Caki2 (cell line): ENCODE results near the gene CTU2. TPM values are rescaled to one million over a fixed set of nuclear protein-coding genes. Genes with fewer than 3 reads are reported as not detected.
"Not testable (repeated sequence)": the region's sequence is repeated elsewhere in the genome, so short reads cannot be mapped to it uniquely, and the experiment has no call there.

ENCODE experiments used
- DNase-seq: peaks from one replicate; pipeline ENCODE4 v3.0.0-alpha.2; 2015; ENCODE audit warnings: low read depth
- in situ Hi-C: cut with HindIII; loops from 2 replicates; pipeline ENCODE4 v1.10.0; 2016; ENCODE audit warnings: low sequenced_read_pairs, low pct_unique_long_range_greater_than_20kb, mixed read lengths
- total RNA-seq: library from RNA; depleted of rRNA; stranded (reverse); fragments of >200 nt; shearing (Covaris generic); gene quantifications from 2 replicates; pipeline ENCODE4 v1.2.3, GENCODE V29; 2014; ENCODE audit warnings: low replicate concordance; rRNA removed

CTU2 gene
- 26.9 and 36.2 TPM in 2 replicates for total RNA-seq

- in situ Hi-C loops: no loop called here
- DNase-seq: peak; percentile 76
These were observed at the start of gene CTU2, which contains the start of gene RNF166 for GRCh38 chr16:88706229-88706964. TSS of gene CTU2 (plus strand) at chr16:88706503. CDS start at chr16:88706531, 28 bp downstream. TSS of gene RNF166 (minus strand) at chr16:88706408. CDS start at chr16:88706325, 83 bp downstream.

- in situ Hi-C loops: no loop called here
- no peak for DNase-seq
These were observed 48.9 kb upstream of the CTU2 start for GRCh38 chr16:88657371-88657770.

DNA sequence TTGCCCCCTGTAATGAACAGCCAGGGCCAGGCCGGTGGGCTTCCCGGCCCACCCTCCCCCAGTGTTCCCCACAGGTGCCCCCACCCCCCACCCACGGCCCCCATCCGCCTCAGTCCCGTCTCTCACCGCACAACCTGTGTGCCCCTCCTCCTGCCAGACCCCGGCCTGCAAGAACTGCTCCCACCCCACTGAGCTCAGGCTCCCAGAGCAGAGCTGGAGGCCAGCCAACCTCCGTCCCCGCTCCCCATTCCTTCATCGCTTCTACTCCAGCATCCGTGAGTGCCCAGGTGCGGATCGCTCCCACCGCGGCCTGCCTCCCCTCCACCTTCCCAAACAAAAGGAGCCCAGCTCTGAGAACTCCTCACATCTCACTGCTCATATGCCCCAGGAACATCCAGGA is 47.6 kb upstream of the CTU2 start:
- no peak for DNase-seq
- in situ Hi-C loops: no loop called here

- in situ Hi-C loops: no loop called here
- no peak for DNase-seq
These were observed 47.1 kb upstream of the CTU2 start for GRCh38 chr16:88659160-88659559.

GRCh38 chr16:88661468-88661867 is 44.8 kb upstream of the CTU2 start:
- in situ Hi-C loops: no loop called here
- DNase-seq: no peak

- in situ Hi-C loops: no loop called here
- no peak for DNase-seq
These were observed 44.0 kb upstream of the CTU2 start for GRCh38 chr16:88662222-88662842.

DNA sequence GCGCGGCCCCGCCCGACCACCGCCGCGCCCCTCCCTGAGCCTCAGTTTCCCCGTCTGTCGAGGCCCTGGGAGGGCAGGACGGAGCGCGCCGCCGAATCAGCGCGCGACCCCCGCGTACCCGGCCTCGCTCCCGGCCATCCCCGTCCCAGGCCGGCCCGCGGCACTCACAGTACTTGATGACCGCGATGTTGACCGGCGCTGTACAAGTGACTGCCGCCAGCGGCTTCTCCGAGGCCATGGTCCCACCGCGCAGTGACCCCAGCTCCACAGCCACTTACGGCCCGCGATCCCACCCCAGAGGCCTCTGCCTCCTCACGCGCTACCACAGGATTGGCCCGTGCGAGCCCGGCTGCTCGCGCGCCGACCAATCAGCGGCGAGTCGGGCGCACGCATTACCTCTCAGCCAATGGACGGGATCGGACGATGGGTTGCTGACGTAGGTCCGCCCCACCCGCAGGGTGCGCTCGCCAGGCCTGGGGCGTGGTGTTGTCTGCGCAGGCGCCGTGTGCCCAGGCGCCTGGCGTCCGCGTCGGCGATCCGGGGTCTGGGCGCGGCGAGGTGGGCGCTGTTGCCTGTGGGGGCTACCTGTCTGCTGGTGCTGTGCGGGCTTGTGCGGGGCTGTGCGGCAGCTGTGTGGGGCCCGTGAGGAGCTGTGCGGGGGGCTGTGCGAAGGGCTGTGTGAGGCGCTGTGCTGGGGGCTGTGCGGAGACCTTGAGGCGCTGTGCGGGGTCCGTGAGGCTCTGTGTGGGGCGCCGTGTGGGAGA is 43.3 kb upstream of the CTU2 start, which contains the start of gene MVD:
TSS of gene MVD (minus strand) at position 249 of the 764 bp plus-strand sequence. CDS start at position 238, 11 bp downstream.
- DNase-seq: peak; percentile 97
- in situ Hi-C loops: no loop called here

GRCh38 chr16:88665148-88665547 is 41.2 kb upstream of the CTU2 start:
- no peak for DNase-seq
- in situ Hi-C loops: no loop called here

DNA sequence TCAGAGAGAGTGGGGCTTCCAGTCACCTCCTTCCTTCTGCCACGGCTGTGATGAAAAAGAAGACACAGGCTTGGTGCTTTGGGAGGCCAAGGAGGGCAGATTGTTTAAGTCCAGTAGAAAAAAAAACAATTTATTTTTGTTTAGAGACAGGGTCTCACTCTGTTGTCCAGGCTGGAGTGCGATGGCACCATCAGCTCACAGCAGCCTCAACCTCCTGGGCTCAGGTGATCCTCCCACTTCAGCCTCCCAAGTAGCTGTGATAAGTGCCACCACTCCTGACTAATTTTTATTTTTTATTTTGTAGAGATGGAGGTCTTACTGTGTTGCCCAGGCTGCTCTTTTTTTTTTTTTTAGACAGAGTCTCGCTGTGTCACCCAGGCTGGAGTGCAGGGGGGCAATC is 40.7 kb upstream of the CTU2 start:
- in situ Hi-C loops: no loop called here

GRCh38 chr16:88667461-88667860 is 38.8 kb upstream of the CTU2 start:
- no peak for DNase-seq
- in situ Hi-C loops: no loop called here

More for the DNA sequence above, 40.7 kb upstream of the CTU2 start:
- DNase-seq: no peak

- in situ Hi-C loops: not testable (repeated sequence)
These were observed 36.8 kb upstream of the CTU2 start for GRCh38 chr16:88669493-88669892.

DNA sequence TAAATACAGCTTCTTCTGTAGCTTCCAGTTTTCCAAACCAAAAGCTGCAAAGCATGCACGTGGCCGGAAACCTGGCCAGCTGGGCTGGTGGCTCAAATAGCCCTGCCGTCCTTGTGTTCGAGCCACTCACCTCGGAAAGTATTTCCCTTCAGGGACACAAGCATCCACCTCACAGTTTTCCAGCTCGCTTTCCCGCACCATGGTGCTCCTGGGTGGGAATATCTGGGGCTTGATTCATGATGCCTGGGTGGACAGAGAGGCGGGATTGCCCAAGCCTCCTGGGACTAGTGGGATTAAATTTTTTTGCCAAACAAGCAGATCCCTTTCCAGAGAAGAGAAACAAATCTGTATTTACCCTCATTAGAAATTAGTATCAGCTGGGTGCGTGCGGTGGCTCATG is 36.3 kb upstream of the CTU2 start:
- in situ Hi-C loops: no loop called here

More at GRCh38 chr16:88669493-88669892, 36.8 kb upstream of the CTU2 start:
- DNase-seq: not testable (repeated sequence)

GRCh38 chr16:88671806-88672205 is 34.5 kb upstream of the CTU2 start:
- in situ Hi-C loops: no loop called here
- DNase-seq: no peak

More for the DNA sequence above, 36.3 kb upstream of the CTU2 start:
- no peak for DNase-seq

- DNase-seq: no peak
- in situ Hi-C loops: no loop called here
These were observed 33.5 kb upstream of the CTU2 start for GRCh38 chr16:88672776-88673175.

DNA sequence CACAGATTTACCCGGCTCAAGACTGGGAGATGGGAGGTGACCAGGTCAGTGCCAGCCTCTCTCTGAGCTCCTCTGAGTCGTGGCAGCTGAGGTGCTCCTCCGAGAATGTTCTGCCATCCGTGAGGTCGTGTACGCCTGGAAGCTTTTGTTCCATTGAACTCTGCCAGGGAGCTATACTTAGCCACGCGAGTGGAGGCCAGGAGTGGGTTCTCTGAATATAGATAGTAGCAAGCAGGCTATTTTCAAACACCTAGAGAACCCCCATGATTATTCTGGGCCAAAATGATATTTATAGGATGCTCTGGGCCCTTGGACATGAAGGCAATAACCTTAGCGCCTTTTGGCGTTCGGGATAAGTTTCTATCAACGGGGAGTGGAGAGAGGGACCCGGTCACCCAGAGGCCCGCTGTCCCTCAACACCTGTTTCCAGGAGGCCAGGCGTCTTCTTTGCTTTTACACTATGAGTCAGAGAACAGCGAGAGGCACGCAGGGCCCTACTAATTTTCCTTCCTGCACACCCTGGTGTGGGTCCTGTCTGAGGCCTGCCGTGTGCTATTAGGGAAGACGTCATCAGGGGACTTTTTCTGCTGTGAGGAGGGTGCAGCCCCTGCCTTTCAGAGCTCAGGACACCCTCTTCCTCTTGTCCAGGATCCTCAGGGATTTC is 32.5 kb upstream of the CTU2 start:
- in situ Hi-C loops: no loop called here
- no peak for DNase-seq

DNA sequence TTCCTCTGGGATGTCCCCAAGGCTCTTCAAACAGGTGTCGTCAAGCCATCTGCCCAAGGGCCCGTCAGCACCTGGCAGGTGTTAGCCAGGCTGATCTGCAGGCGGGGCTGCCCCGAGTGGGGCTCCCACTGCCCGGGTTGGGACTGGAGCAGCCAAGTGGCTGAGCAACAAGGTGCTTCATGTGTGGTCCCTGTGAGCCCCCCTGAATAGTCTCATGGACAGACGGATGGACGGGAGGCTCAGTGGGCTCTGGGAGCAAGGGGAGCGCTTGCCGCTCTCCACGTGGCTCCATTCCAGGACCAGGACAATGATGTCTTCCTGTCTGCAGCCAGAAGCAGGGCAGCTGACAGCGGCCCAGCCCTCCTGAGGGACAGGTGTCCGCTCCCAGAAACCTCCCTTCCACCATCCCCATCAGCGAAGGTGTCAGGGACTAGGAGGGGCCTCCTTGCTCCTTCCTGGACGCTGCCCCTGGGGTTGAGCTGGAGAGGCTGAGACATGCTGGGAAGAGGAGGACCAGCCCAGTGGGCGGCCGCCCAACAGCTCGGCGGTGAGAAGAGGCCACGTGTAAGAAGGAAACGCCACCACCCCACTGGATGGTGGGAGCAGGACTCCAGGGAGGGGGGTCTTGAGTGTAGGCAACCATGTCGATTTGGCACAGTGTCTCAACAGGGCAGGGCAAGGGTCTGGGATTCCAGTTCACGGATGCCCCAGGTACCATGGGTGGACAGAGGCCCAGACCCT is 29.6 kb upstream of the CTU2 start:
- in situ Hi-C loops: no loop called here
- no peak for DNase-seq

- in situ Hi-C loops: no loop called here
- DNase-seq: no peak
These were observed 28.6 kb upstream of the CTU2 start for GRCh38 chr16:88677721-88678120.
